Measurements from ENCODE around the gene ENAH.
A peak's percentile ranks its signal among the peaks of the same experiment; 100 is the strongest.

ENAH gene

GRCh38 chr1:225514671-225515081 is 138.2 kb downstream of the ENAH start:
- TF ChIP-seq EGR1 (IDR thresholded peaks at IDR 0.05) (no peak), EP300 (IDR thresholded peaks at IDR 0.05; ENCODE audit: borderline replicate concordance) (no peak), CEBPB (IDR thresholded peaks at IDR 0.05) (no peak), TEAD4 (IDR thresholded peaks at IDR 0.05) (no peak), USF1 (IDR thresholded peaks at IDR 0.05) (no peak), CREB1 (IDR thresholded peaks at IDR 0.05; ENCODE audit: low read depth) (no peak), FOXM1 (IDR thresholded peaks at IDR 0.05; ENCODE audit: borderline replicate concordance, low read depth) (no peak), RAD21 (IDR thresholded peaks at IDR 0.05; ENCODE audit: low read depth) (no peak), TCF12 (IDR thresholded peaks at IDR 0.05; ENCODE audit: low read depth) (no peak), YY1 (IDR thresholded peaks at IDR 0.05; ENCODE audit: low read depth) (no peak)
- TF ChIP-seq, protein P1, sequence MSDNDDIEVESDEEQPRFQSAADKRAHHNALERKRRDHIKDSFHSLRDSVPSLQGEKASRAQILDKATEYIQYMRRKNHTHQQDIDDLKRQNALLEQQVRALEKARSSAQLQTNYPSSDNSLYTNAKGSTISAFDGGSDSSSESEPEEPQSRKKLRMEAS (IDR thresholded peaks at IDR 0.05): no peak

GRCh38 chr1:225511828-225512381 is 141.0 kb downstream of the ENAH start:
- TF ChIP-seq RAD21 (IDR thresholded peaks at IDR 0.05; ENCODE audit: low read depth) (no peak), ZBTB7A (IDR thresholded peaks at IDR 0.05; ENCODE audit: low read depth) (no peak), CREB1 (IDR thresholded peaks at IDR 0.05; ENCODE audit: low read depth) (no peak), FOXM1 (IDR thresholded peaks at IDR 0.05; ENCODE audit: borderline replicate concordance, low read depth) (no peak), NFIC (IDR thresholded peaks at IDR 0.05) (no peak), TCF12 (IDR thresholded peaks at IDR 0.05; ENCODE audit: low read depth) (no peak), USF1 (IDR thresholded peaks at IDR 0.05) (no peak), TEAD4 (IDR thresholded peaks at IDR 0.05) (no peak), TAF1 (IDR thresholded peaks at IDR 0.05; ENCODE audit: low read depth) (no peak), YY1 (IDR thresholded peaks at IDR 0.05; ENCODE audit: low read depth) (no peak), EGR1 (IDR thresholded peaks at IDR 0.05) (no peak), EP300 (IDR thresholded peaks at IDR 0.05; ENCODE audit: borderline replicate concordance) (no peak), CEBPB (IDR thresholded peaks at IDR 0.05) (no peak)
- TF ChIP-seq, protein P2, sequence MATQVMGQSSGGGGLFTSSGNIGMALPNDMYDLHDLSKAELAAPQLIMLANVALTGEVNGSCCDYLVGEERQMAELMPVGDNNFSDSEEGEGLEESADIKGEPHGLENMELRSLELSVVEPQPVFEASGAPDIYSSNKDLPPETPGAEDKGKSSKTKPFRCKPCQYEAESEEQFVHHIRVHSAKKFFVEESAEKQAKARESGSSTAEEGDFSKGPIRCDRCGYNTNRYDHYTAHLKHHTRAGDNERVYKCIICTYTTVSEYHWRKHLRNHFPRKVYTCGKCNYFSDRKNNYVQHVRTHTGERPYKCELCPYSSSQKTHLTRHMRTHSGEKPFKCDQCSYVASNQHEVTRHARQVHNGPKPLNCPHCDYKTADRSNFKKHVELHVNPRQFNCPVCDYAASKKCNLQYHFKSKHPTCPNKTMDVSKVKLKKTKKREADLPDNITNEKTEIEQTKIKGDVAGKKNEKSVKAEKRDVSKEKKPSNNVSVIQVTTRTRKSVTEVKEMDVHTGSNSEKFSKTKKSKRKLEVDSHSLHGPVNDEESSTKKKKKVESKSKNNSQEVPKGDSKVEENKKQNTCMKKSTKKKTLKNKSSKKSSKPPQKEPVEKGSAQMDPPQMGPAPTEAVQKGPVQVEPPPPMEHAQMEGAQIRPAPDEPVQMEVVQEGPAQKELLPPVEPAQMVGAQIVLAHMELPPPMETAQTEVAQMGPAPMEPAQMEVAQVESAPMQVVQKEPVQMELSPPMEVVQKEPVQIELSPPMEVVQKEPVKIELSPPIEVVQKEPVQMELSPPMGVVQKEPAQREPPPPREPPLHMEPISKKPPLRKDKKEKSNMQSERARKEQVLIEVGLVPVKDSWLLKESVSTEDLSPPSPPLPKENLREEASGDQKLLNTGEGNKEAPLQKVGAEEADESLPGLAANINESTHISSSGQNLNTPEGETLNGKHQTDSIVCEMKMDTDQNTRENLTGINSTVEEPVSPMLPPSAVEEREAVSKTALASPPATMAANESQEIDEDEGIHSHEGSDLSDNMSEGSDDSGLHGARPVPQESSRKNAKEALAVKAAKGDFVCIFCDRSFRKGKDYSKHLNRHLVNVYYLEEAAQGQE (IDR thresholded peaks at IDR 0.05; ENCODE audit: low read depth): no peak
- TF ChIP-seq, protein P1 (IDR thresholded peaks at IDR 0.05): no peak

DNA sequence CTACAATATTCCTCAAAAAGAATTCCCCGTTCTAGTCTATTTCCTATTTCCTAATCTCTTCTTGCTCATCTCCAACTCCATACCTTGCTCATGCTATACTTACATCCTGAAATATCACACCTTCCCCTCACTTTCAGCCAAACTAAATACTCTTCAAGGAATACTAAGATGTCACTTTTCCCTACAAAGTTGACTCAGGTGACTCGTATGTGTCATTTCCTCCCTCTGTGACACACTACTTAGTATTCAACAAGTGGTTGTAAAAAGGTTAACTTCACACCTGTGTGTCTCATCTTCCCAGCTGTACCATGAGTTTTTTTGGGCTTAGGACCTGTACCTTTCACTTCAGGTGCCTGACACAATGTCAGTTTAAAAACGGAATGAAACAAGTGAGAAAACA is 143.2 kb downstream of the ENAH start:
- TF ChIP-seq FOXM1 (IDR thresholded peaks at IDR 0.05; ENCODE audit: borderline replicate concordance, low read depth) (no peak), TAF1 (IDR thresholded peaks at IDR 0.05; ENCODE audit: low read depth) (no peak)
- TF ChIP-seq, protein P1 (IDR thresholded peaks at IDR 0.05): no peak
- TF ChIP-seq, protein P2 (IDR thresholded peaks at IDR 0.05; ENCODE audit: low read depth): no peak

- TF ChIP-seq, protein P1 (IDR thresholded peaks at IDR 0.05): no peak
- TF ChIP-seq FOXM1 (IDR thresholded peaks at IDR 0.05; ENCODE audit: borderline replicate concordance, low read depth) (no peak), USF1 (IDR thresholded peaks at IDR 0.05) (no peak), TCF12 (IDR thresholded peaks at IDR 0.05; ENCODE audit: low read depth) (no peak), CREB1 (IDR thresholded peaks at IDR 0.05; ENCODE audit: low read depth) (no peak), RAD21 (IDR thresholded peaks at IDR 0.05; ENCODE audit: low read depth) (no peak), NFIC (IDR thresholded peaks at IDR 0.05) (no peak)
These were observed 143.6 kb downstream of the ENAH start for GRCh38 chr1:225509376-225509707.

DNA sequence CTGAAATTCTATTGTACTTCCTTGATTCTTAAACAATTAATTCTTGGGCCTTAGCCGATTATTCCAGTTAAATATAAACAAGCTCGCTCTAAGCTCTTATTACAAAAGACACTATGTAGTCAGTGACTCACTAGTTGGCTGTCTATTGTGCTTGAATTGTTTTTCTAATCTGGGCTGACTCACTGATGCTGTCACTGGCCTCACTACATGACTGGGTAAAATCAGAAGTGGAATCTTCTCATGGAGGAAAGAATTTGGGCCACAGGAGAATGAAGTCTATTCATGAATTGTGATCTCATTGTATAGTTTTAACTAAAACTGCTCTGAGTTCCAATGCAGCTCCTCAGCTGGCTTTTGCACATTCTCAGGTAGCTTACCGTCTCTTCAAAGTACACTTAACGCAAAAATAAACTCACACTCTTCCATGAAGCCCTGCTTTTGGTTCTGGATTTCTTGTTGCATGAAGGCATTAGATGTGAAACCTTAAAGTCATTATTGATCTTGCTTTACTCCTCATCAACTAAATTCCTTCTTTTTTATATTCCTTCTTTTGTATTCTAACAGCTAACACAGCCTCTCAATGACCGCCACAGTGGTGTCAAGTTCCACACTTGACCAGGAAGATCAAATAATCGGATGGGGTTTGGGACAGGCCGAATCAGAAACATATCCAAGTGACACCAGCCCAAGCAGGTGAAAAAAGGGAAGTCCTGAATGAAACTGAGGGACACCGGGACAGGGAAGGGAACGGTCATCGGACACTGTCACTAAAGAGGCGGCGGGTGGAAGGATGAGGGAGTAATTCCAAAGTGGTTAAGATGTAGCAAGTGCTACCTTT is 144.2 kb downstream of the ENAH start:
- TF ChIP-seq CEBPB (IDR thresholded peaks at IDR 0.05): peak; percentile 50; the same call in 1 of the 2 replicates
- no peak for TF ChIP-seq TAF1 (IDR thresholded peaks at IDR 0.05; ENCODE audit: low read depth)
- peak; percentile 80 for TF ChIP-seq FOXM1 (IDR thresholded peaks at IDR 0.05; ENCODE audit: borderline replicate concordance, low read depth)
- TF ChIP-seq TCF12 (IDR thresholded peaks at IDR 0.05; ENCODE audit: low read depth): 0 out of 2 replicates have a peak, but pooled peaks have one; percentile 38
- 0 out of 2 replicates have a peak, but pooled peaks have one; percentile 8 for TF ChIP-seq RAD21 (IDR thresholded peaks at IDR 0.05; ENCODE audit: low read depth)
- TF ChIP-seq EP300 (IDR thresholded peaks at IDR 0.05; ENCODE audit: borderline replicate concordance): peak; percentile 58; the same call in 1 of the 2 replicates
- TF ChIP-seq, protein P1 (IDR thresholded peaks at IDR 0.05): peak; percentile 33; the same call in 1 of the 2 replicates
- TF ChIP-seq CREB1 (IDR thresholded peaks at IDR 0.05; ENCODE audit: low read depth): peak; percentile 68; the same call in 1 of the 2 replicates
- no peak for TF ChIP-seq ZBTB7A (IDR thresholded peaks at IDR 0.05; ENCODE audit: low read depth)
- TF ChIP-seq NFIC (IDR thresholded peaks at IDR 0.05): peak; percentile 57
- TF ChIP-seq, protein P2 (IDR thresholded peaks at IDR 0.05; ENCODE audit: low read depth): no peak
- peak; percentile 37; the same call in 1 of the 2 replicates for TF ChIP-seq TEAD4 (IDR thresholded peaks at IDR 0.05)

All from Ishikawa (cell line).